ENCODE data around the gene CCR5.

The CCR5 gene

GRCh38 chr3:46405301-46406019 lies 34.7 kb downstream of the CCR5 start:
- no peak for TF ChIP-seq CTCF (conservative IDR thresholded peaks at IDR 0.05)
- TF ChIP-seq ZFX (IDR thresholded peaks at IDR 0.05) = no peak
- H3K27ac ChIP-seq = peak overlapping the region; percentile 71

GRCh38 chr3:46406443-46406787 lies 35.7 kb downstream of the CCR5 start:
- TF ChIP-seq CTCF (conservative IDR thresholded peaks at IDR 0.05) = no peak
- TF ChIP-seq ZFX (IDR thresholded peaks at IDR 0.05) = no peak
- H3K27ac ChIP-seq = peak overlapping the region; percentile 71; the same call in 1 of the 2 replicates

GRCh38 chr3:46406788-46407611 lies 36.3 kb downstream of the CCR5 start, which contains the start of the genes CCR5AS and CCRL2:
Gene CCR5AS (minus strand): TSS chr3:46407066.
Gene CCRL2 (plus strand): TSS chr3:46407259. CDS start chr3:46408080, 821 bp downstream.
- no peak for TF ChIP-seq CTCF (conservative IDR thresholded peaks at IDR 0.05)
- no peak for TF ChIP-seq ZFX (IDR thresholded peaks at IDR 0.05)
- H3K27ac ChIP-seq = peak within 1 kb of the TSS; percentile 71

GRCh38 chr3:46407970-46408369 lies 37.2 kb downstream of the CCR5 start:
- no peak for TF ChIP-seq ZFX (IDR thresholded peaks at IDR 0.05)
- TF ChIP-seq CTCF (conservative IDR thresholded peaks at IDR 0.05) = no peak
- H3K27ac ChIP-seq = no peak overlapping the region

- TF ChIP-seq ZFX (IDR thresholded peaks at IDR 0.05) (no peak), CTCF (conservative IDR thresholded peaks at IDR 0.05) (no peak)
- H3K27ac ChIP-seq = no peak overlapping the region
Measured at GRCh38 chr3:46408853-46409252, 38.1 kb downstream of the CCR5 start.

- TF ChIP-seq ZFX (IDR thresholded peaks at IDR 0.05) (no peak), CTCF (conservative IDR thresholded peaks at IDR 0.05) (no peak)
- H3K27ac ChIP-seq = no peak overlapping the region
Measured at GRCh38 chr3:46409739-46410489, 39.2 kb downstream of the CCR5 start.
